ENCODE data around the gene DOCK1. TPM values are rescaled to one million over a fixed set of nuclear protein-coding genes. Genes with fewer than 3 reads are reported as not detected.

The DOCK1 gene
- total RNA-seq, 2 donors from 2014 or later = 46.4 to 49.0 TPM

- no peak overlapping the region for H3K9ac ChIP-seq (ENCODE audit: low read depth in 2 of 2, low read length in 2 of 2)
- H3K4me3 ChIP-seq = no peak overlapping the region
- H3K4me1 ChIP-seq = no peaks in the 10 kb centered on the region
- intact Hi-C loops (cut with DNase I) = no loop called here
- H3K27ac ChIP-seq = no peak overlapping the region
- H3K9me3 ChIP-seq = no peaks in the 10 kb centered on the region
- no peaks in the 10 kb centered on the region for H3K36me3 ChIP-seq
- H3K27me3 ChIP-seq = no peaks in the 10 kb centered on the region
- DNase-seq = no peak
- TF ChIP-seq CTCF (IDR thresholded peaks at IDR 0.05) = no peak
Observed at GRCh38 chr10:127024685-127025435, 119.6 kb downstream of the DOCK1 start.

GRCh38 chr10:127027786-127028185 is 122.6 kb downstream of the DOCK1 start:
- no peak for DNase-seq
- no peak overlapping the region for H3K9ac ChIP-seq (ENCODE audit: low read depth in 2 of 2, low read length in 2 of 2)
- no peaks in the 10 kb centered on the region for H3K9me3 ChIP-seq
- no peaks in the 10 kb centered on the region for H3K36me3 ChIP-seq
- intact Hi-C loops (cut with DNase I) = no loop called here
- H3K27ac ChIP-seq = no peak overlapping the region
- no peaks in the 10 kb centered on the region for H3K4me1 ChIP-seq
- no peaks in the 10 kb centered on the region for H3K27me3 ChIP-seq
- no peak for TF ChIP-seq CTCF (IDR thresholded peaks at IDR 0.05)
- no peak overlapping the region for H3K4me3 ChIP-seq

- no peak overlapping the region for H3K27ac ChIP-seq
Observed at GRCh38 chr10:127028556-127028955, 123.3 kb downstream of the DOCK1 start.

GRCh38 chr10:127029061-127029460 is 123.8 kb downstream of the DOCK1 start:
- no peak for TF ChIP-seq CTCF (IDR thresholded peaks at IDR 0.05)
- Histone ChIP-seq H3K4me1 (no peaks in the 10 kb centered on the region), H3K9ac (ENCODE audit: low read depth in 2 of 2, low read length in 2 of 2) (no peak overlapping the region), H3K27me3 (no peaks in the 10 kb centered on the region), H3K9me3 (no peaks in the 10 kb centered on the region), H3K4me3 (no peak overlapping the region), H3K36me3 (no peaks in the 10 kb centered on the region), H3K27ac (no peak overlapping the region)
- DNase-seq = no peak
- intact Hi-C loops (cut with DNase I) = no loop called here

More at GRCh38 chr10:127028556-127028955, 123.3 kb downstream of the DOCK1 start:
- intact Hi-C loops (cut with DNase I) = no loop called here
- TF ChIP-seq CTCF (IDR thresholded peaks at IDR 0.05) = no peak
- Histone ChIP-seq H3K36me3 (no peaks in the 10 kb centered on the region), H3K4me3 (no peak overlapping the region), H3K27me3 (no peaks in the 10 kb centered on the region), H3K4me1 (no peaks in the 10 kb centered on the region), H3K9me3 (no peaks in the 10 kb centered on the region), H3K9ac (ENCODE audit: low read depth in 2 of 2, low read length in 2 of 2) (no peak overlapping the region)
- DNase-seq = no peak

- Histone ChIP-seq H3K36me3 (no peaks in the 10 kb centered on the region), H3K4me1 (no peaks in the 10 kb centered on the region), H3K27ac (no peak overlapping the region), H3K4me3 (no peak overlapping the region), H3K9me3 (no peaks in the 10 kb centered on the region), H3K9ac (ENCODE audit: low read depth in 2 of 2, low read length in 2 of 2) (no peak overlapping the region), H3K27me3 (no peaks in the 10 kb centered on the region)
- DNase-seq = no peak
- intact Hi-C loops (cut with DNase I) = no loop called here
- no peak for TF ChIP-seq CTCF (IDR thresholded peaks at IDR 0.05)
Observed at GRCh38 chr10:127033216-127034033, 128.2 kb downstream of the DOCK1 start.

Measured in colonic mucosa (tissue), 4 donors.